ENCODE data around the gene HEATR5B. TPM values are rescaled to one million over a fixed set of nuclear protein-coding genes. Genes with fewer than 3 reads are reported as not detected.

The HEATR5B gene
- total RNA-seq, 3 donors from 2014 or later, result 18.1 to 25.5 (median 22.1) TPM

DNA sequence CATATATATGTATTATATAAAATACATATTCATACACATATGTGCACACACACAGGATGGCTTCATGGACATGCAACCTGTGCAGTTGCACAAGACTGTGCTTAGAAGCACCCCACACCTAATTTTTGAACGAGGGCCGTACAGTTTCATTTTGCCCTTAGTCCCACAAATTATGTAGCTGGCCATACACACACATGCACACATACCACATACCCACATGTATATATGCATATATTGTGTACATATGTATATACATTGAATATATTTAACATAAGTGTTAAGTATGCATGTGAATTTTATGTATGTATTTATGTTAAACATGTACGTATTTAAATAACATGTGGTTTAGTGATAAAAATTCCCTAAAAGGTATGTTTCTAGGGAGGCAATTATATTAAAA, 18.4 kb upstream of the HEATR5B start:
- TF ChIP-seq, protein P1, sequence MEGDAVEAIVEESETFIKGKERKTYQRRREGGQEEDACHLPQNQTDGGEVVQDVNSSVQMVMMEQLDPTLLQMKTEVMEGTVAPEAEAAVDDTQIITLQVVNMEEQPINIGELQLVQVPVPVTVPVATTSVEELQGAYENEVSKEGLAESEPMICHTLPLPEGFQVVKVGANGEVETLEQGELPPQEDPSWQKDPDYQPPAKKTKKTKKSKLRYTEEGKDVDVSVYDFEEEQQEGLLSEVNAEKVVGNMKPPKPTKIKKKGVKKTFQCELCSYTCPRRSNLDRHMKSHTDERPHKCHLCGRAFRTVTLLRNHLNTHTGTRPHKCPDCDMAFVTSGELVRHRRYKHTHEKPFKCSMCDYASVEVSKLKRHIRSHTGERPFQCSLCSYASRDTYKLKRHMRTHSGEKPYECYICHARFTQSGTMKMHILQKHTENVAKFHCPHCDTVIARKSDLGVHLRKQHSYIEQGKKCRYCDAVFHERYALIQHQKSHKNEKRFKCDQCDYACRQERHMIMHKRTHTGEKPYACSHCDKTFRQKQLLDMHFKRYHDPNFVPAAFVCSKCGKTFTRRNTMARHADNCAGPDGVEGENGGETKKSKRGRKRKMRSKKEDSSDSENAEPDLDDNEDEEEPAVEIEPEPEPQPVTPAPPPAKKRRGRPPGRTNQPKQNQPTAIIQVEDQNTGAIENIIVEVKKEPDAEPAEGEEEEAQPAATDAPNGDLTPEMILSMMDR (IDR thresholded peaks at IDR 0.05), result no peak
- intact Hi-C loops (cut with DNase I, micrococcal nuclease), result no loop called here
- no peak overlapping the region for H3K4me3 ChIP-seq
- no peaks in the 10 kb centered on the region for H3K36me3 ChIP-seq (ENCODE audit: low read depth)
- no peak for ATAC-seq
- H3K4me1 ChIP-seq (ENCODE audit: low read depth), result no peaks in the 10 kb centered on the region
- H3K9me3 ChIP-seq, result no peaks in the 10 kb centered on the region
- DNase-seq, result no peak

DNA sequence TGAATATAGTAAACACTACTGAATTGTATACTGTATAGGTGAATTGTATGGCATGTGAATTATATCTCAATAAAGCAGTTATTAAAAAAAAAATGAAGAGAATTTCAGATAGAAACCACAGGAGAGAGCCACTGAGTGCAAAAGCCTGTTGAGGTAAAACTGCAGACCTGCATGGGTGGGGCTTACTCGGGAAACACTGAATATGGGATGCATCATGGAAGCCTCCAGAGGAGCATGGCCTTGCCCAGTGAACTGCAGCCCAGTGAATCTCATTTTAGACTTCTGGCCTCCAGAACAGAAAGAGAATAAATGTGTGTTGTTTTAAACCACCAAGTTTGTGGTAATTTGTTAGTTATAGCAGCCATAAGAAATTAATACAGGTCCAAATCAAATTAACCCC, 15.9 kb upstream of the HEATR5B start:
- TF ChIP-seq, protein P1 (IDR thresholded peaks at IDR 0.05), result no peak
- ATAC-seq (no peak), DNase-seq (no peak)
- H3K4me1 ChIP-seq (ENCODE audit: low read depth), result no peaks in the 10 kb centered on the region
- no peaks in the 10 kb centered on the region for H3K36me3 ChIP-seq (ENCODE audit: low read depth)
- H3K9me3 ChIP-seq, result no peaks in the 10 kb centered on the region
- intact Hi-C loops (cut with DNase I, micrococcal nuclease), result no loop called here
- H3K4me3 ChIP-seq, result no peak overlapping the region

DNA sequence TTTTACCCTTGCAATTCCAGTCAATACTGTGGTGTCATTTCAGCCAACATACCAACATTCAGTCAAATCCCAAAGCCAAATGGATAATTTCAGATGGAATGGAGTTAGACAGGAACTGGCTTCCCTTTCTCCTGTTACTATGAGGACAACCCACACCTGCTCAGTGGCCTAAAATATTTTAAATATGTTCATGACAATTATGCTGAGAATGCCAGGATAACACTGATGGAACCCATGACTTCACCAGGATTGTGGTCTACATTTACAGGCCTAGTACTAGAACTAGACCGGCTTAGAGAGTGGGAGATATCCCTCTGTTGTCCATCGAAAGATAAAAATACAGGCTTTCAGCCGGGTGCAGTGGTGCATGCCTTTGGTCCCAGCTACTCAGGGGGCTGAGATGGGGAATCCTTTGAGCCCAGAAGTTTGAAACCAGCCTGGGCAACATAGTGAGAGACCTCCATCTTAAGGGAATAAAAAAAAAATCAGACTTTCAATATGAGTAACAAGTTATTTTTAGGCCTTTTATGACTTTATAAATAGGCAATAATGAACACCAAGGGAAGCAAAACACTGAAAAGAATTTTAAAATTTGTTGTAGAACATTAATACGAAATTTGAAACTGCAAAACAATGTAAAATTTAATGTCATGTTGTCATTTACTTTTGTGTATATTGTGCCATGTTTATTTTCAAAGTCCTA, 14.4 kb upstream of the HEATR5B start:
- Histone ChIP-seq H3K9me3 (no peaks in the 10 kb centered on the region), H3K4me1 (ENCODE audit: low read depth) (no peaks in the 10 kb centered on the region), H3K36me3 (ENCODE audit: low read depth) (no peaks in the 10 kb centered on the region), H3K4me3 (no peak overlapping the region)
- no peak for DNase-seq
- TF ChIP-seq, protein P1 (IDR thresholded peaks at IDR 0.05), result no peak
- intact Hi-C loops (cut with DNase I, micrococcal nuclease), result no loop called here
- ATAC-seq, result no peak

DNA sequence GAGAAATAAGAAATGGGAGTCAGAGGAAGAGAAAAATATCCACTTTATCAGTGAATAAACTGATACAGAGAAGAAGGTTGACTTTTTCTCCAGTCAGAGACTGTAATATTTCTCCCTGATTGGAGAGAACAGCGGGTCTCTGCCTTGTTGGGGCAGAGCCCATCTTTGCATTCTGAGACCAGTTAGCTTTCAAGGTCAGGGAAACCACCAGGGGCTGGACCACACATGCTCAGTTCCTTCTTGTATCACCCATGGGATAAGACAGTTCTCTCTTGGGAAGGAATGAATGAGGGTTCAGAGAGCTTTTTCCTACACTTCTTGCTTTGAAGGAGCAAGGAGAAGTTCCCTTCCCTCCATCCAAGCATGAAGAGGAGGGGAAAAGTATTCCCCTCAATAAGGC, 12.4 kb upstream of the HEATR5B start:
- DNase-seq, result no peak
- Histone ChIP-seq H3K9me3 (no peaks in the 10 kb centered on the region), H3K36me3 (ENCODE audit: low read depth) (no peaks in the 10 kb centered on the region), H3K4me3 (no peak overlapping the region), H3K4me1 (ENCODE audit: low read depth) (no peaks in the 10 kb centered on the region)
- TF ChIP-seq, protein P1 (IDR thresholded peaks at IDR 0.05), result no peak
- intact Hi-C loops (cut with DNase I, micrococcal nuclease), result no loop called here
- ATAC-seq, result no peak

DNA sequence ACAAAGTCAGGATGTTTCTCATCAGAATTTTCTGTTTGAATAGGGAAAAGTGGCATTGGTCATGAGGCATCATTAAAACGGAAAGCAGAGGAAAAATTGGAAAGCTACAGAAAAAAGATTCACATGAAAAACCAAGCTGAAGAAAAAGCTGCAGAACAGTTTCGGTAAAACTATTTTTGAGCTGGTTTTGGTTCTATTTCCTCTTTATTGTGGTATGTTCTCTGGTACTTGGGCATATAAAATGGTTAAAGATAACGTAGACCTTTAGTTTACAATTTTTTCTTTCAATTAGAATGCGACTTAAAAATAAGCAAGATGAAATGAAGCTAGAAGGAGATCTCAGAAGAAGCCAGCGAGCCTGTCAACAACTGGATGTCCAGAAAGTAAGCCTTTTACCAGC, 7.7 kb upstream of the HEATR5B start:
- Histone ChIP-seq H3K4me3 (no peak overlapping the region), H3K4me1 (ENCODE audit: low read depth) (no peaks in the 10 kb centered on the region), H3K9me3 (no peaks in the 10 kb centered on the region), H3K36me3 (ENCODE audit: low read depth) (no peaks in the 10 kb centered on the region)
- TF ChIP-seq, protein P1 (IDR thresholded peaks at IDR 0.05), result no peak
- intact Hi-C loops (cut with DNase I, micrococcal nuclease), result no loop called here
- ATAC-seq (no peak), DNase-seq (no peak)

All from mucosa of descending colon (tissue), 3 donors.